ENCODE measurements around the gene DGKZ.

The DGKZ gene

DNA sequence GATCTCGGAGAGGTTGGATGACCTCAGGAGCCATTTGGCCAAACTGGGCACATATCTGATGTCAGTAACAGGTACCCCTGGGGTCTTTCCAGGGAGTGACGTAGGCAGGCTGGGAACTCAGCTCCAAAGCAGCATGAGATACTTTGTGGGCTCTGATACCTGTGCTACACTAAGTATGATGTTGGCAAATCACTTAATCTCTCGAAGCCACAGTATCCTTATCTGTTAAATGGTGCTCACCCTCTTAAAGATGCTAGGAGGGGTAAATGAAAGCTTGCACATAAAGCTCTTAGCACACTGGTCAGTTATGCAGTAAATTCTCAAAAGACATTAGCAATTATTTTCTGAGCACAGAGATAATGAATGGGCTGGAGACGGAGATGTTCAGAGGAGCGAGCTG is 17.1 kb upstream of the DGKZ start:
- DNase-seq = no peak

DNA sequence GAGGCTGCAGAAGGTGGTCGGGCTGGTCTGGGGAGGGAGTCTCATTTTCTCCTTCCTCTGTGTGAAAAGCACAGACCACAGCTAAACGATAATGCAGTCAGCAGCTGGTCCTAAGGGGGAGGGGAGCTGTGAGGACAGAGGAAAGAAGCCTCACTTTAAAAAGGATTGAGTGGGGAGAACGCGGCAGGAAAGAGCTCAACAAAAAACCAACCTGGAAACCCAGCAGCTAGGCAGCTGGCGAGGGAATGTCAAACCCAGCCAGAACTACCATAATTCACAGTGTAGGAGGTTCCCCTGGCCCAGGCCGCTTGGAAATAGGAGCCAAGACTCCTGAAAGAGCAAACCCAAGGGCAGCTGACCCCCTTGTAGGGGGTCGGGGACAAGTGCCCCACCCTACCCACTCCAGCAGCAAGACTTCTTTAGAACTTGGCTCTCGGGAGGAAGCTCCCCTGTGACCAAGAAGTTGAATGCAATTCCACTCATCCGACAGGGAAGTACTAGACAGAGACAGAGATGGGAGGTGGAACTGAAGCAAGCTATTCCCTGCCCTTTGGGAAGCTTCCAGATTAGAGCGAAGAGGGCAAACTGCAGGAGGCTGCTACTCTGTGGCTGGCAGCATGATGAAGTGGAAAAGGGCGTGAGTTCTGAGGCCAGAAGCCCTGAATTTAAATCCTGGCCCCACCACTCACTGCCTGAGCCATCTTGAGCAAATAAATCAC is 16.5 kb upstream of the DGKZ start:
- DNase-seq = peak; percentile 60 to 61

DNA sequence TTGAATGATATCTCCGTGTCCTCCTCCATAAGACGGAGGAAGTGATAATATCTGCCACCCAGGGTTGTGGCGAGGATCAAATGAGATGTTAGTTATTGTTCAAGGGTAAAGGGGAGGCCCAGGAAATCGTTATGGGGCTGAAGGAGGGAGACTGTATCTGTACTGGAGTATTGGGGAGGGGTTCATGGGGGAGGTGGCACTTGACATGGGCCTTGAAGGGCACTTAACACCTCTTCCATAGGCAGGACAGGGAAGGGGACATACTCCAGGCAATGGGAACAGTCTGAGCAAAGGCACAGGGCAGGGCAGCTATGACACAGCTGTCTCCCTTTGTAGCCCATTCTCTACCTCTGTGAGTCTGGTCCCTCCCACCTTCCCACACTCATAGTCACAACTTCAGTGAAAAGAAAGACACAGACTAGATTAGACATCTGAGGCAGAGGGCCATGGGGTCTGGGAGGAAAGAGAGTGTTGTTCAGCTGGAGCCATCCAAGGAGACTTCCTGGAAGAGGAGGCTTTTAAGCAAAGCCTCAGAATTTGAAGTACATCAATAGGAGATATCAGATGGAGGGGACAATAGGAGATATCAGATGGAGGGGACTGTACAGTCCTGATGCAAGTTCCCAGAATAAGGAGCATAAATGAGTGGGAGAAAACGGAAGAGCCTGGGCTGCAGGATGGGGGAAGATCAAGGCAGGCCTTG is 15.8 kb upstream of the DGKZ start:
- DNase-seq = no peak

DNA sequence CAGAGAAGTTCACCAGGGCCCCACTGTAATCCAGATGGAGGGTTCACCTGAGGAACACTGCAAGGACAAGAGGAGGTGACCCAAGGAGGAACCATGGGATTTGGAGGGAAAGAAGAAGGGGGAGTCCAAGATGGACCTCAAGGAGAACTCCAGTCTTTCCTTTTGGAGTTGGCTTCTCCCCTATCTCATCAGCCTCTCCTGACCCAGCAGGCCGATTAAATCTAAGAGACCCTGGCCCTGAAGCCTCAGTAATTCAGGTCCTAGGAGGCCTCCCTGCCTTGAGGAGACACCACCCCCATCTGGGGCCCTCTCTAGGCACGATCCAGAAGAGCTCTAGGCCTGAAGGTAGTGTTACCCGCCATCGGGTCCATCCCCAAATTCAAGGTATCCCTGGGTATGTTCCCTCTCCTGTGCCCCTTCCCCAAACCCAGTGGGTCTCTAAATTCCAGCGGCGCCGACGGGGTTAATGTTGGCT is 15.1 kb upstream of the DGKZ start:
- DNase-seq = no peak

DNA sequence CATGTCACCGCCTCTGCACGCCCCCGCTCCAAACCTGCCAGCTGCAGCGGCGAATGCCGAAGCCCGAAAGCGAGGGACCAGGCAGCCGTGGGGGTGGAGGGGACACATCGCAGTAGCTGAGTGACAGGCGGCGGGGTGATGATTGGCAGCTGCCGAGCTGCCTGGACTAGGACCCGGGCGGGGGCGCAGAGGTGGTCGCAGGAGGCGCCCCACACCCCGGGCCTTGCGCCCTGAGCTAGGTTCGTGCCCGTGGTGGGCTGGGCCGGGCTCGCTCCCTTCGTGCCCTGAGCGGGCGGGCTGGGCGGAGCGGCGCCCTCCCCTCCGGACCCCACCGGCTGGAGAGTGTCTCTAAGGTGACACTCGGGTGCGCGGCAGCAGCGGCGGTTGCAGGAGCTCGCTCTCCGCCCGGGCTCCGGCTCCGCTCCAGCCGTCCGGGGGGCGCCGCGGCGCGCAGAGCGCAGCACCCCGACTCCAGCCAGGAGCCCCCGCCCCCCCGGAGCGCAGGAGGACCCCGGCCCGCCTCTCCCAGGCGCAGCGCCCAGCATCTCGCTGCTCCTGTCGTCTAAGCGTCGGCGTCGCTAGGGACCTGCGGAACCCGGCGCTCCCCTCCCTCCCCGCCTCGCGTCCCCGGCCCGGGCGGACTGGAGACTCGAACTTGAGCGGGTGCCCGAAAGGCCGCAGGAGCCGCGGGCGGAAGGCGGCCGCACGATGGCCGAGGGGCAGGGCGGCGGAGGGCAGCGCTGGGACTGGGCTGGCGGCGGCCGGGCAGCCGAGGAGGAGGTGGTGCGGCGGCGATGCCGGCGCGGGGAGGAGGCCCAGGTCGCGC is 14.5 kb upstream of the DGKZ start:
- peak in 1 of 2 experiments; percentile 49 for DNase-seq

DNA sequence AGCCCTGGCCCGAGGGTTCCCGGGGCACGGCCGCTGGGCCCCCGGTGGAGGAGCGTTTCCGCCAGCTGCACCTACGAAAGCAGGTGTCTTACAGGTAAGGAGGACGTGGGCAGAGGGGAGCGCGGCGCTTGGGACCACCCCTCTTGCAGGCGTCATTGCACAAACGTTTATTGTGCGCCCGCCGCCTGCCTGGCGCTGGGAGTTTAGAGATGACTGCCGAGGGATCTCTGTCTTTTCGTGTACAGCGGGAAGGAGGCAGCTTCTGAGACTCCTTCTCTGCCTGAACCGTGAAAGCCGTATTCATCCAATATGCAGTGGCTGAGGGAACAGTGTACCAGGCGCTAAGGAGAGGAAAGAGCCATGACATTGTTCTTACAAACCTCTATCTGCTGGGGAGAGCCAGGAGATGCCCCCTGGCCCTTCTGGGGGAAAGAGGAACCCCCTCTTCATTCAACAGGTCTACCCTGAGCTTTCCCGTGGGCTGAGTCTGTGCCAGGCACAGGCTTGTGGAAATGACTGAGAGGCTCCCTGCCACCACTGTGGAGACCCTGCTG is 13.8 kb upstream of the DGKZ start:
- no peak for DNase-seq

DNA sequence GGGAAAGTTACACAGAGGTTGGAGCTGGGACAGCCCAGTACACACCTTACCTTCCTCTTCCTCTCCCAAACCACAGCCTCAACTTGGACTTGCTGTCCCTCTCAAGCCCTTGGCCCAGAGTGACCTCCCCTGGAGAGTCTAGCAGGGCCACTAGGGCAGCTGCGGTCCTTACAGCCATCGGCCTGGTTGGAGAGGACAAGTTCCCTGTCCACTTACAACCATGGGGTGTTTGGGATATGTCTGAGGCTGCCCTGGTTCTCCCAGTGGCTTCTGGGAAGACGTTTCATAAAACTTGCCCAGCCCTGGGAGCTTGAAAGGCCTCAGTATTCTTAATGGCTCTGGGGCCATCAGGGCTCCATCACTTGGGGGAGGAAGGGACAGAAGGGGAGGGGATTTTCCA is 13.1 kb upstream of the DGKZ start:
- no peak for DNase-seq

DNA sequence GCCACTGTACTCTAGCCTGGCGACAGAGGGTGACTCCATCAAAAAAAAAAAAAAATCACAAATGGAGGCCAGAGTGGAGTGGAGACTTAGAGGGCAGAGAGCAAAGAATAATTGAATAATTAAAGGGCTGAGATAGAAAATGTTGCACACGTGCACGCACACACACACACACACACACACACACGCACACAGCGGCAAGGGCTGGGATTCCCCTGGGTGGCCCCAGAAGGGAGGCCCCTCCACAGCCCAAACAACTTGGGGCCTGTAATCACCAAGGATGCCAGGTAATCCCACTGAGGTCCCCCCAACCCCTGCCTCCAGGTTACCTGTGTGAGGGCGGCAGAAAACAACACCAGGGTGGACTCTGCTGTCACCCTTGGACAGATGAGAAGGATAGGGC is 12.0 kb upstream of the DGKZ start:
- no peak for DNase-seq

DNA sequence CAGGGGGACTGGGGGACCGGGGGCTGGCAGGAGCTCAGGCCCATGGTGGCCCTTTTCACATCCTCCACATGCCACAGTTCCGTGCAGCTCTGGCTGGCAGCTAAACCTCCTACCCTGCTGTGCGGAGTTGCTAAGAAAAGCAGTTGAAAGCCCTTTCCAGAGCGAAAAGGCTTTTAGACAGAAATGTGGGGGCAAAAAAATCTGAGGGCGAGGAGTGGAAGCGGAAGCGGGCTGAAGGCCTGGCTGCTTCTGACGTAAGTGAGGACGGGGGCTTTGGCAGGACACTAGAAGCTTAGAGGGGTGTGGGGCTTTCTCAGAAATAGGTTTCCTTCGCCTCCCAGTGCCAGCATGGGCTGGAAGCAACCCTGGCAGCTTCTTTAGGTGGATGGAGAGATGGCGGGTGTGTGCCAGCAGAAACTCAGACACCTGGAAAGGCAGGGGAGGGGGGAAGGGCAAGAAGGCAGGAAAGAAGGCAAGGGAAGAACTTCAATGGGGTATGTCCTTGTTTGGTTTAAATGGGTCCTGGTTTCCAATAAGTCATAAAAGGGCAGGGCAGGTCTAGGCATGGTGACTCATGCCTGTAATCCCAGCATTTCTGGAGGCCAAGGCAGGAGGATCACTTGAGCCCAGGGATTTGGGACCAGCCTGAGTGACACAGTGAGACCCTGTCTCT is 11.2 kb upstream of the DGKZ start:
- no peak for DNase-seq

DNA sequence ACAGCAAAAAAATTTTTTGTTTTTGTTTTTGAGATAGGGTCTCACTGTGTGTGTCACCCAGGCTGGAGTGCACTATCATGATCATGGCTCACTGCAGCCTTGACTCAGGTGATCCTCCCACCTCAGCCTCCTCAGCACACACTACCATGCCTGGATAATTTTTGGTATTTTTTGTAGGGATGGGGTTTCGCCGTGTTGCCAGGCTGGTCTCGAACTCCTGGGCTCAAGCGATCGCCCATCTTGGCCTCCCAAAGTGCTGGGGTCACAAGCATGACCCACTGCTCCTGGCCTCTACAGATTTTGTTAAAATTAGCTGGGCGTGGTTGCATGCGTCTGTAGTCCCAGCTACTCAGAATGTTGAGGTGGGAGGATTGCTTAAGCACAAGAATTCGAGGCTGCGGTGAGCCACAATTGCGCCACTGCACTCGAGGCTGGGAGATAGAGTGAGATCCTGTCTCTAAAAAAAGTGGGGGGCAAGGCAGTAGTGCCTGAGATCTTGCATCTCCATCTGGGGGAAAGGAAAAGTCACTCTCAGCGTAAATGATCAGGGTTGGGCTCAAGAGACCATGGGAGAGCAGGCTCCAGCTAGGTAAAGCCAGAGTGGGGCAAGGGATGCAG is 10.6 kb upstream of the DGKZ start:
- DNase-seq = no peak

DNA sequence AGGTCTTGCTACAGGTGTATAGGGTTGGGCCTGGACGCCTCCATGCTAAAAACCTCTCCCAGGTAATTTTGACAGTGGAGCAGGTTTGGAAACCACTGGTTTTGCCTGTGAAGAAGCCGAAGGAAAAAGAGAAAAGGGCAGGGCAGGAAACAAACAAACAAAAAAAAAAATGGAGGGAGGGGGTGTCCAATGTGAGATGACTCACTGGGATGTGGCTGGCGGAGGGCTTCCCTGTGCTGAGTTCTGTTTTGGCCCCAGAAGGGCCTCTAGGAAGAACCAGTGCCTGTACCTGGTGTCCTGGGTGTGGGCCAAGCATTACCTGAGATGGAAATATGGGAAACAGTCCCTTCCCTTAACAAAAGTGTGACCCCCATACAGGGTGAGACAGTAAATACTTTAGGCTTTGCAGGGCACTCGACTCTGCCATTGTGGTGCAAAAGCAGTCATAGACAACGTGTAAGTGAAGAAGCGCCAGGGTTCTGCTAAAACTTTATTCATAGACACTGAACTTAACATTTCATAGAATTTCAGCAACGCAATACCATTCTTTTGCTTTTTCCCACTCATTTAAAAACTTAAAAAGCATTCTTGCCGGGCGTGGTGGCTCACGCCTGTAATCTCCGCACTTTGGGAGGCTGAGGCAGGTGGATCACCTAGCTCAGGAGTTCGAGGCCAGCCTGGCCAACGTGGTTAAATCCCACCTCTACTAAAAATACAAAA is 9.5 kb upstream of the DGKZ start:
- DNase-seq = no peak

DNA sequence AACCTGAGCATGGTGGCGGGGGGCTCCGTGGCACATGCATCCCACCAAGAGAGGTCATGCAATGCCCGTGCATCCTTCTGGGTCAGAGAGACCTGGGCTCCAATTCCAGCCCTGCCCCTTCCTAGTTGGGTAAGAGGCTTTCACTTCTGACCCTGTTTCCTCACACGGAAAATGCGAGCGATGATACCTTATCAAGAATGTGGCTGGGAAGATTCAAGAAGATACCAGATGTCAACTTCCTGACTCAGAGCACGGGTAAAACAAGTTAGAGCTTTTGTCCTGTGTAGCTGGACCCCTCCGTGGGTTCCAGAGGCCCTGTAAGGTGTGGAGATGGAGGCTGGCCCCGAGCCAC is 8.7 kb upstream of the DGKZ start:
- DNase-seq = no peak

DNA sequence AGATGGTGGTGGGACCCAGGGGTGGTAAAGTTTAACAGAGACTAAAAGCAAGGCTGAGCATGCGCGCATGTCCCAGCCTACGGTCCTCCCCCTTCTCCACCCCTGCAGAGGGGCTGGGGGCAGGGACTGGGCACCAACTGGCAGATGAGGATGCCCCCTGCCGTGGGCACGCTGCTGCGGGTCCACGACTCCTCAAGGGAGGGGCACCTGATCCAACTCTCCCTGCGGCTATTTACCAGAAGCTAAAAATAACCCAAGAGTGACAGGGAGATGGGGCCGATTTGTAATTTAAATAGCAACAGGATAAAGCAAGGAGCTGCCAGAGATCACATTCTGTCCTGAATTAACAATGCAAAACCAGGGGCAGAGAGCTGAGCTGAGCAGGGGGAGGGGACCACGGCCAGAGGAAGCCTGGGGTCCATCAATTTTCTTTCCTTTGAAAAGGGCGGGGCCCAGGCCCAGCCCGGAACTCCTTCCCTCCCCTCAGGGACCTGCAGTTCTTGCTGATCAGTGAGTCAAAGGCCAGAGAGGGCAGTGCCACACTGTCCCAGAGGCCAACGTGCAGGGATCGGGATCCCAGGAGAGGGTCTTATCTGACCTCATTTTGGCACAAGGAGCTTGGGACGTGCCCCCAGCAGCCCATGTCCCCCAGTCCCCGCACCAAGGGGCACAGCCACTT is 8.1 kb upstream of the DGKZ start:
- DNase-seq = peak in 1 of 2 experiments; percentile 55

DNA sequence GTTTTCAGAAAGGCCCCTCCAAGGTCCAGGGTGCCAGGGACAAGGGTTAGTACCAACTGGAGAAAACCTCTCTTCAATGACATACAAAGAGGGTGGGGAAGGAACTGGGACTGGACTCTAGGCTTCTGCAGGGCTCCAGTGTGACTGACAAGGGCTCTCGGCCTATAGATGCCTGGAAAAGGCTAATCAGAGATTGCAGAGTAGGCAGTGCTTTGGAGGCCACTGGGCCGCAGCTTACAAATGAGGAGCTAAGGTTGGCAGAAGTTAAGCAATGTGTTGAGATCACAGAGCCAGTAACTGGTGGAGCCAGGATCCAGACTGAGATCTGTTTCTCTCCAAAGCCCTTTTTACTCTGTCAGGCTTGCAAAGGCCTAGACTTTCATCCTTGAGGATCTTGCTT is 7.4 kb upstream of the DGKZ start:
- no peak for DNase-seq

DNA sequence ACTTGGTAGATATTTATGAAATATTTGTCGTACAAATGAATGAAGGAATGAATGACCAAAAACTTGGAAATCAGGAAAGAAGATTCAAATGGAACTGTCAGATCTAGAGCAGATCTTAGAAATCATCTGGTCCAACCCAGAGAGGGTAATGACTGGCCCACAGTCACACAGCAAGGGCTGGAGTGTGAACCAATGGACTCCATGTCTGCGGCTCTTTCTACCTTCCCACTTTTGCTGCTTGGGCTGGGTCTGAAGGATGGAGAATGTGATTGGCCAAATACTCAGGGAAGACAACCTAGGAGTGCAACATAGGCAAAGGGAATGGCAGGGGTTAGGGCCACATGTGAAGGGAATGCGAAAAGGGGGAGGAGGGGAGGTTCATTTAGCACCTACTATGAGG is 5.8 kb upstream of the DGKZ start:
- no peak for DNase-seq

DNA sequence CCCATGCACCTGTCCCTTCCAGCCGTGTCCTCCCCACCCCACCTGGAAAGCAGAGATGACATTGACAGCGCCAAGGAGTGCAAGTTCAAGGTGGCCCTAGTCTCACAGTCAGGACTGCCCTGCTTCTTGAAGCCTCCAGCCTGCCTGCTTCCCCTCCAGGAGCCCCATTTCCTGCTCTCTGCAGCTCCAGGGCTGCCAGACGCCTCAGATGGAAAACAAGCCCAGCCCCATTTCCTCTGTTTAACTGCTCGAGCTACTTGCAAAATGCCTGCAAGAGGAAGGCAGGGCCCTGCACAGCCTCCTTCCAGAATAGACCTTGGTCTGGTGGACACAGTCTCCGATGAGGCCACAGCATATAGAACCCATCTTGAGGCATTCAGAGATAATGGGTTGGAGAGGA is 5.0 kb upstream of the DGKZ start:
- DNase-seq = no peak

DNA sequence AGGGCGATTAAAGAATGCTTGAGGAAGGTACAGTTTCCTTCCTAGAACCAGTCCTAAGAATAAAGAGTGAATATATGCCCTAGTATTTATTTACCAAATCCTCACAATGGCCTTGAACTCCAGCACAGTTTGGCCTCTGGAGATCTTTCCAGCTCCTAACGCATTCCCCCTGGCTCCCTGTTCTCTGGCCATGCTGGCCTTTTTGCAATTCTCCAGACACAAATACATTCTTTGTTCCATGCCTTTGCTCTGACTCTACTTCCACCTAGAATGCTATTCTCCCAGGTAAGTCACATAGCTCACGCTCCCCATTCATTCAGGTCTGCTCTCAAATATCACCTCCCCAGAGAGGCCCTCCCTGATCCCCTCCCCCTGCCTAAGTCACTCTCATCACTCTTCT is 3.7 kb upstream of the DGKZ start:
- DNase-seq = no peak

DNA sequence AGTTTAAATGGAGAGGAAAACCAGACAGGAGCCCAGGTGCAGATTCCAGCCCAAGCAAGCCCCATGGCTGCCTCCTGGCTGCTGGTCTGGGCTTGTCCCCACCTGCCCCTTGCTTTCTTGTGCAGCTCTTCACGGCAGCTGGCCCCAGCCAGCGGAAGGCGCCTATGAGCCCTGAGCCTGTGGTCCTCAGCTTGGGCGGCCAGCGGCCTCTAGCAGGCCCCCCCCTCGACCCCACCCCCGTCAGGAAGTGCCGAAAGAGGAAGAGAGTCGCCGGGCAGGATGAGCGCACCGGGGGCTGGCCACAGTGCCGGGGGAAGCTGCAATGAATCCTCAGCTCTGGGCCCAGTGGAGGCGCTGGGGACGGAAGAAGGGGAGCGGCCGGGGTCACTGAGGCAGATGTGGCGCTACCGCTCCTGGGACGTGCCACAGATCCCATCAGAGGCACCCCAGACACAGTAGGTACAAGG is 2.1 kb upstream of the DGKZ start:
- DNase-seq = peak in 1 of 2 experiments; percentile 42

DNA sequence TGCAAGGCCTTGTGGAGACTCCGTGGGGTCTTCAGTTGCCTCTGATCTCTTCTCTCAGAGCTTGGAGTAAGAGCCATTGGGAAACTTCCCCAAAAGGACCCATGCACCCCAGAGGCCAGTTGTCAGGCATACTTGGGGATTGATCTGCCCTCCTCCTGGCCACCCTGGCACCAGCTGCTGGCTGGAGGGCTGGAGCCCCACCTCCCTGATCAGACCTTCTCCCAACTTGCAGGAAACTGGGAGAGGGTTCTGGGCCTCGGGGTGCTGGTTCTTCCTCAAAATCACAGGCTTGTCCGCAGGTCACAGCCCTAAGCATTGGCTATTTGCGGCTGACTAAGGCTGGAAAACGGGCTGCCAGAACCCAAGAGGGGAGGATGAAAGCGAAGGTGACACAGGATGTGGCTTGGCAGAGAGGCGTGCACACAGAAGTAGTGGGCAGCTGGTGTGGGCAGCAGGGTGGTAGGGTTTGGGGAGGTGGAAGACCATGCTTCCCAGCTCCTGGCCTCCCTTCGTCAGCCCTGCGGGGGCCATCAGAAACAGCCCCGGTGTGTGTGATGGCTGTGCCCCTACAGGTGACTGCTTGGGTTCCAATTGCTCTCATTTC is 1.3 kb upstream of the DGKZ start:
- no peak for DNase-seq

DNA sequence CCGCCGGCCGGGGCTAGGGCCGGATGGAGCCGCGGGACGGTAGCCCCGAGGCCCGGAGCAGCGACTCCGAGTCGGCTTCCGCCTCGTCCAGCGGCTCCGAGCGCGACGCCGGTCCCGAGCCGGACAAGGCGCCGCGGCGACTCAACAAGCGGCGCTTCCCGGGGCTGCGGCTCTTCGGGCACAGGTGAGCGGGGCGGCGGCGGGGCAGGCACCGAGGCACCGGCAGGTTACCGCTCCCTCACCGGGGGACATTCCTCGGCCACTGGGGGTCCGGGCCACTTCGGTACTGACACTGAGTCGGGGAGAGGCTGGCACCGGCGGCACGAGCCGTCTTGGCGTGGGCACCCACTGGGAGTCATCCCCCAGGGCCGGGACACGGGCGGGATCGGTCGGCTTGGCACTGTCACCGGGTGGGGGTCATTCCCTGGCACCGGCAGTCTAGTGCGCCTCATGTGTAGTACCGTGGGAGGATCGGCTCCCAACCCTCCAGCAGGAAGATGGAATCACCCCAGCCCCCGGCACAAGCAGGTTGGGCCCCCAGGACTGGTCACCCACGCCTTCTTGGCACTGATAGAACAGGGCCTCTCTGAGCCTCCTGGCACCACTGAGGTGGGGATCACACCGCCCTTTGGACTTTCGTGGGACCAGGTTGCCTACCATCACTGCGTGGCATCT is 511 bp downstream of the DGKZ start:
- no peak for DNase-seq
